Germinal center (tissue), 1 donor: ENCODE measurements around the gene SNED1.

Experiments
- DNase-seq: peaks from one replicate; pipeline ENCODE4 v3.0.0; 2012; ENCODE audit warnings: mixed read lengths, low spot score

The SNED1 gene

GRCh38 chr2:241006412-241006811 is 8.0 kb downstream of the SNED1 start:
- DNase-seq, result no peak

- DNase-seq, result no peak
These were observed 8.7 kb downstream of the SNED1 start for GRCh38 chr2:241007111-241007510.

- no peak for DNase-seq
These were observed 9.7 kb downstream of the SNED1 start for GRCh38 chr2:241007880-241008710.

- no peak for DNase-seq
These were observed 10.3 kb downstream of the SNED1 start for GRCh38 chr2:241008711-241009121.

- DNase-seq, result no peak
These were observed 10.8 kb downstream of the SNED1 start for GRCh38 chr2:241009191-241009590.

GRCh38 chr2:241009601-241010530 is 11.4 kb downstream of the SNED1 start:
- no peak for DNase-seq

GRCh38 chr2:241010531-241011295 is 12.3 kb downstream of the SNED1 start:
- DNase-seq, result no peak

GRCh38 chr2:241011296-241011600 is 12.8 kb downstream of the SNED1 start:
- no peak for DNase-seq

- DNase-seq, result no peak
These were observed 13.5 kb downstream of the SNED1 start for GRCh38 chr2:241011751-241012510.

GRCh38 chr2:241014224-241014623 is 15.8 kb downstream of the SNED1 start:
- no peak for DNase-seq

GRCh38 chr2:241014764-241015163 is 16.3 kb downstream of the SNED1 start:
- no peak for DNase-seq

GRCh38 chr2:241015439-241015838 is 17.0 kb downstream of the SNED1 start:
- no peak for DNase-seq

GRCh38 chr2:241017228-241017940 is 19.0 kb downstream of the SNED1 start:
- no peak for DNase-seq

- no peak for DNase-seq
These were observed 19.9 kb downstream of the SNED1 start for GRCh38 chr2:241018051-241018891.

GRCh38 chr2:241019441-241020139 is 21.2 kb downstream of the SNED1 start:
- no peak for DNase-seq

GRCh38 chr2:241020201-241020600 is 21.8 kb downstream of the SNED1 start:
- DNase-seq, result no peak

GRCh38 chr2:241020629-241021190 is 22.3 kb downstream of the SNED1 start:
- DNase-seq, result no peak

- no peak for DNase-seq
These were observed 27.2 kb downstream of the SNED1 start for GRCh38 chr2:241025639-241026038.
